Measurements from ENCODE around the gene SIMC1.

Gene SIMC1

DNA sequence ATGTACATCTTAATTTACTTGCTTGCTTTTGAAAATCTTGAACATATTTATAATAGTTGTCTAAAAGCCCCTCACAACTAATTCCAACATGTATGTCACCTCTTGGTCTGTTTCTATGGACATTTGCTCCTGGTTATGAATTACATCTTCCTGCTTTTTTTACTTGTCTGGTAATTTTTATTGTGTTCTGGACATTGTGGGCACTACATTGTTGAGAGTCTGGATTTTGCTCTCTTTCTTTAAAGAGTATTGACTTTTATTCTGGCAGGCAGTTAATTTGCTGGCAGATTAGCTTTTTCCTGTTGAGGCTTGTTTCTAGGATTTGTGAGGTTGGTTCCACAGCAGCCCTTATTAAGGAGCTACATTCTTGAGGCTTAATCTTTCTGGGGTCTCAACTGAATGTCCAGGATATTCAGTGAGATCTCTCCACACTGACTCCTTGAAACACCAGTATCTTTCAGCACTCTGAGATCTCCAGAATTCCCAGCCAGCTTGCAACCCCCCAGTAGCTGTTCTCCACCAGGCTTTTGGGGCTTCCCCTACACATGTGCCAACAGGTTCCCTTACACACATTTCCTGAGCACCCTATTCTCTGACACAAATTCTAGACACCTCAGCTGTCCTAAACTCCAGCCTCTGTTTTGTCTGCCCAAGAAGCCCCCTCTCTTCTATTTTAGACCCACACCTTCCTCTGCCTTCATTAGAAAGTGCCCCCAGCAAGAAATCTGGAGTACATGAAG is 96.0 kb downstream of the SIMC1 start:
- H3K9me3 ChIP-seq, result no peaks in the 10 kb centered on the region
- no peak for DNase-seq
- no peak overlapping the region for H3K4me3 ChIP-seq (ENCODE audit: low read depth, low read length)
- no peaks in the 10 kb centered on the region for H3K4me1 ChIP-seq
- TF ChIP-seq, protein P1, sequence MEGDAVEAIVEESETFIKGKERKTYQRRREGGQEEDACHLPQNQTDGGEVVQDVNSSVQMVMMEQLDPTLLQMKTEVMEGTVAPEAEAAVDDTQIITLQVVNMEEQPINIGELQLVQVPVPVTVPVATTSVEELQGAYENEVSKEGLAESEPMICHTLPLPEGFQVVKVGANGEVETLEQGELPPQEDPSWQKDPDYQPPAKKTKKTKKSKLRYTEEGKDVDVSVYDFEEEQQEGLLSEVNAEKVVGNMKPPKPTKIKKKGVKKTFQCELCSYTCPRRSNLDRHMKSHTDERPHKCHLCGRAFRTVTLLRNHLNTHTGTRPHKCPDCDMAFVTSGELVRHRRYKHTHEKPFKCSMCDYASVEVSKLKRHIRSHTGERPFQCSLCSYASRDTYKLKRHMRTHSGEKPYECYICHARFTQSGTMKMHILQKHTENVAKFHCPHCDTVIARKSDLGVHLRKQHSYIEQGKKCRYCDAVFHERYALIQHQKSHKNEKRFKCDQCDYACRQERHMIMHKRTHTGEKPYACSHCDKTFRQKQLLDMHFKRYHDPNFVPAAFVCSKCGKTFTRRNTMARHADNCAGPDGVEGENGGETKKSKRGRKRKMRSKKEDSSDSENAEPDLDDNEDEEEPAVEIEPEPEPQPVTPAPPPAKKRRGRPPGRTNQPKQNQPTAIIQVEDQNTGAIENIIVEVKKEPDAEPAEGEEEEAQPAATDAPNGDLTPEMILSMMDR (IDR thresholded peaks at IDR 0.05; ENCODE audit: low read depth, low read length), result no peak
- H3K36me3 ChIP-seq, result no peaks in the 10 kb centered on the region
- no peaks in the 10 kb centered on the region for H3K27me3 ChIP-seq

DNA sequence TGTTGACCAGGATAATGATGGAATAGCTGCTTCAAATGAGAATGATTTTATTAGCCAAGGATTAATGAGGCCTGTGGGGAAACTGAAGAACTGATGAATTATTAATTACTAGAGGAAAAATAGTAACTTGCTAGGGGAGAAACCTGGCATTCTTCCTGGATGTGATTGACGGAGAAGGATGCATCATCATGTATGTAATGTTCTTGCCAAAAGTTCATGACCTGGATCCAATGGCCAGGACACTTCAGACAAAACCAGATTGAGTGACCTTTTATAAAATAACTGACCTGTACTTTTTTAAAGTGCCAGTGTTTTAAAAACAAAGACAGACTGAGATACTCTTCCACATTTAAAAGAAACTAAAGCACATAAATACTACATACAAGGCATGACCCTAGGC is 99.7 kb downstream of the SIMC1 start:
- Histone ChIP-seq H3K27me3 (no peaks in the 10 kb centered on the region), H3K4me3 (ENCODE audit: low read depth, low read length) (no peak overlapping the region), H3K36me3 (no peaks in the 10 kb centered on the region), H3K4me1 (no peaks in the 10 kb centered on the region), H3K9me3 (no peaks in the 10 kb centered on the region)
- no peak for DNase-seq
- TF ChIP-seq, protein P1 (IDR thresholded peaks at IDR 0.05; ENCODE audit: low read depth, low read length), result no peak

DNA sequence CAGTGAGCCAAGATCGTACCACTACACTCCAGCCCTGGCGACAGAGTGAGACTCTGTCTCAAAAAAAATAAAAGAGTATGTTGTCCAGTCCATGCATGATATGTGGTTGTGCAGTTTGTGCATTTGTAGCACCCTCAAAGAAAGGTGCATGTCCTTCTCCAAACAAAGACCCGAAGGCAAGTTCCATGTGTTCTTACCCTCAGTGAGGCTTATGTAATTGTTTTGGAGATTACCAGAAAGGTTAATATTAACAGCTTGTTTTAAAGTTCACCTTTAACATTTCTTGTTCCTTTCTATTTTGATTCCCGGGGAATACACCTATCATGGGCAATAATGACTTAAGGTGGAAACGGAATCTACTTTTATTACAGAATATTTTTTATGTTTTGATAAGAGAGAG is 101.1 kb downstream of the SIMC1 start:
- H3K4me3 ChIP-seq (ENCODE audit: low read depth, low read length), result no peak overlapping the region
- DNase-seq, result no peak
- peaks cover 4% of the 10 kb centered on the region; the same call in 1 of the 2 replicates for H3K36me3 ChIP-seq
- H3K27me3 ChIP-seq, result no peaks in the 10 kb centered on the region
- no peaks in the 10 kb centered on the region for H3K4me1 ChIP-seq
- H3K9me3 ChIP-seq, result no peaks in the 10 kb centered on the region
- TF ChIP-seq, protein P1 (IDR thresholded peaks at IDR 0.05; ENCODE audit: low read depth, low read length), result no peak

DNA sequence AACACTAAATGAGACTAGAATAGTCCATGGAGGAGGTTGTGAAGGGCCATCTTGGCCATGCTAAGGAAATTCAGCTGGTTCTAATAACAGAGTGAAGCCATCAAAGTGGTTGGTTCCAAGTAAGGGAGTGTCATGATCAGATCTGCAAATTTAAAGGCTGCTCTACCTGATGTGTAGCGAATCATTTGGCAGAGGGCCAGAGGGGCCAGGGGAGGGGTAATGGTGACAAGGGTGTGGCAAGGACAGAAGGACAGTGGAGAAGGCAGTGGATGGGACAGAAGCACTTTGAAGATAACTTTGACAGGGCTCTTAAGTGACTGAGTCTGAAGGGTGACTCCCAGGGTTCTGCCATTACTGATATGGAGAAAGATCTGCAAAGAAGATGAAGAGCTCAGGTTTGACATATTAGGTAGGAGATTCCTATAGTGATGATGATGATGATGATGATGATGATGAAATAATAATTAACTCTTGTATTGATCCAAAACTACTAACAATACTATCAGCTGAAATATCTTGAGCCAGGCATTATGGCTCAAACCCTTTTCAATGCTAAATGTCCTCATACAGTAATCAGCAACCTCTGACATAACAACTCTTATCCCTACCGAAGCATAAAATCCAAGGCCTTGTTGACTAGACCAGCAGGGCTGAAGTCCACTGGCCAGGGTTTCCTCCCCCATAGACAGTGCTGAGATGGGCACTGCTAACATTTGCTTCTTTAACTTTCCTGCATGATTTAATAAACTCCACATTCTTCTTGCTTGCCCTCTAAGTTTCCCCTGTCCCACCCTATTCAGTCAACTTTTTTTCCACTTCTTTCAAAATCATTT is 103.3 kb downstream of the SIMC1 start:
- Histone ChIP-seq H3K4me3 (ENCODE audit: low read depth, low read length) (no peak overlapping the region), H3K27me3 (no peaks in the 10 kb centered on the region), H3K36me3 (peaks cover 11% of the 10 kb centered on the region), H3K4me1 (no peaks in the 10 kb centered on the region), H3K9me3 (no peaks in the 10 kb centered on the region)
- TF ChIP-seq, protein P1 (IDR thresholded peaks at IDR 0.05; ENCODE audit: low read depth, low read length), result no peak
- no peak for DNase-seq

DNA sequence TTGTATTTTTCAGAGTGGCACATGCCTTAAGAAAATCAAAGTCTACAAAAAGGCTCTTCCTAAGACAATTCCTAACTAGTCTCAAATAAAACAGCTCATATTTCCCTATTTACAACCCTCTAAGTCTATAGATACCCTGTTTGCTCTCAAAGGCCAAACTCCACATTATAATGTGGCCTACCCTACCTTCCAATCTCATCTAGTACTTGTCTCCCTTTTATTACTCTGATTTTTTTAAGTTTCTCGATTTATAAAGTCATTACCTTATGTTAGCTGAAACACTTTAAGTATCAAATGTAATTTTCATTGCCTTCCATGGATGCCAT is 103.9 kb downstream of the SIMC1 start:
- no peaks in the 10 kb centered on the region for H3K27me3 ChIP-seq
- TF ChIP-seq, protein P1 (IDR thresholded peaks at IDR 0.05; ENCODE audit: low read depth, low read length), result no peak
- no peaks in the 10 kb centered on the region for H3K4me1 ChIP-seq
- H3K9me3 ChIP-seq, result no peaks in the 10 kb centered on the region
- peaks cover 16% of the 10 kb centered on the region for H3K36me3 ChIP-seq
- DNase-seq, result no peak
- no peak overlapping the region for H3K4me3 ChIP-seq (ENCODE audit: low read depth, low read length)
